ENCODE results near the gene FAM184B.

FAM184B gene

GRCh38 chr4:17778431-17778830, 3.0 kb downstream of the FAM184B start:
- no peak overlapping the region for H3K4me3 ChIP-seq (ENCODE audit: low read length in 2 of 2)
- peaks cover 6 to 8% of the 10 kb centered on the region in 2 donors for H3K4me1 ChIP-seq (ENCODE audit: control insufficient read depth in 2 of 2, insufficient read depth in 2 of 2, low read length in 2 of 2)
- no peaks in the 10 kb centered on the region for H3K9me3 ChIP-seq (ENCODE audit: control insufficient read depth in 2 of 2, low read length in 2 of 2)
- peaks cover 23 to 34% of the 10 kb centered on the region in 2 donors for H3K27me3 ChIP-seq (ENCODE audit: control insufficient read depth in 2 of 2, insufficient read depth in 2 of 2, low read length in 2 of 2)
- no peak overlapping the region for H3K27ac ChIP-seq (ENCODE audit: low read depth in 2 of 2, low read length in 2 of 2)
- H3K36me3 ChIP-seq (ENCODE audit: control insufficient read depth in 2 of 2, insufficient read depth in 2 of 2, low read length in 2 of 2) = no peaks in the 10 kb centered on the region
- no peak overlapping the region for H3K9ac ChIP-seq (ENCODE audit: low read depth in 1 of 2, low read length in 2 of 2)

- Histone ChIP-seq H3K36me3 (ENCODE audit: control insufficient read depth in 2 of 2, insufficient read depth in 2 of 2, low read length in 2 of 2) (no peaks in the 10 kb centered on the region), H3K9ac (ENCODE audit: low read depth in 1 of 2, low read length in 2 of 2) (no peak overlapping the region), H3K27me3 (ENCODE audit: control insufficient read depth in 2 of 2, insufficient read depth in 2 of 2, low read length in 2 of 2) (peaks cover 0 to 3% of the 10 kb centered on the region in 2 donors), H3K4me3 (ENCODE audit: low read length in 2 of 2) (no peak overlapping the region), H3K4me1 (ENCODE audit: control insufficient read depth in 2 of 2, insufficient read depth in 2 of 2, low read length in 2 of 2) (no peaks in the 10 kb centered on the region), H3K27ac (ENCODE audit: low read depth in 2 of 2, low read length in 2 of 2) (no peak overlapping the region), H3K9me3 (ENCODE audit: control insufficient read depth in 2 of 2, low read length in 2 of 2) (no peaks in the 10 kb centered on the region)
Observed at GRCh38 chr4:17773135-17773698, 8.2 kb downstream of the FAM184B start.

- H3K9ac ChIP-seq (ENCODE audit: low read depth in 1 of 2, low read length in 2 of 2) = no peak overlapping the region
- H3K27ac ChIP-seq (ENCODE audit: low read depth in 2 of 2, low read length in 2 of 2) = no peak overlapping the region
- no peaks in the 10 kb centered on the region for H3K27me3 ChIP-seq (ENCODE audit: control insufficient read depth in 2 of 2, insufficient read depth in 2 of 2, low read length in 2 of 2)
- H3K36me3 ChIP-seq (ENCODE audit: control insufficient read depth in 2 of 2, insufficient read depth in 2 of 2, low read length in 2 of 2) = no peaks in the 10 kb centered on the region
- no peaks in the 10 kb centered on the region for H3K9me3 ChIP-seq (ENCODE audit: control insufficient read depth in 2 of 2, low read length in 2 of 2)
- H3K4me1 ChIP-seq (ENCODE audit: control insufficient read depth in 2 of 2, insufficient read depth in 2 of 2, low read length in 2 of 2) = no peaks in the 10 kb centered on the region
- H3K4me3 ChIP-seq (ENCODE audit: low read length in 2 of 2) = no peak overlapping the region
Observed at GRCh38 chr4:17771284-17771908, 10.0 kb downstream of the FAM184B start.

GRCh38 chr4:17770845-17771244, 10.6 kb downstream of the FAM184B start:
- no peaks in the 10 kb centered on the region for H3K36me3 ChIP-seq (ENCODE audit: control insufficient read depth in 2 of 2, insufficient read depth in 2 of 2, low read length in 2 of 2)
- no peaks in the 10 kb centered on the region for H3K9me3 ChIP-seq (ENCODE audit: control insufficient read depth in 2 of 2, low read length in 2 of 2)
- no peak overlapping the region for H3K9ac ChIP-seq (ENCODE audit: low read depth in 1 of 2, low read length in 2 of 2)
- no peaks in the 10 kb centered on the region for H3K4me1 ChIP-seq (ENCODE audit: control insufficient read depth in 2 of 2, insufficient read depth in 2 of 2, low read length in 2 of 2)
- no peak overlapping the region for H3K4me3 ChIP-seq (ENCODE audit: low read length in 2 of 2)
- H3K27me3 ChIP-seq (ENCODE audit: control insufficient read depth in 2 of 2, insufficient read depth in 2 of 2, low read length in 2 of 2) = no peaks in the 10 kb centered on the region
- H3K27ac ChIP-seq (ENCODE audit: low read depth in 2 of 2, low read length in 2 of 2) = no peak overlapping the region

- no peaks in the 10 kb centered on the region for H3K27me3 ChIP-seq (ENCODE audit: control insufficient read depth in 2 of 2, insufficient read depth in 2 of 2, low read length in 2 of 2)
- no peak overlapping the region for H3K4me3 ChIP-seq (ENCODE audit: low read length in 2 of 2)
- H3K9ac ChIP-seq (ENCODE audit: low read depth in 1 of 2, low read length in 2 of 2) = no peak overlapping the region
- H3K4me1 ChIP-seq (ENCODE audit: control insufficient read depth in 2 of 2, insufficient read depth in 2 of 2, low read length in 2 of 2) = no peaks in the 10 kb centered on the region
- no peaks in the 10 kb centered on the region for H3K9me3 ChIP-seq (ENCODE audit: control insufficient read depth in 2 of 2, low read length in 2 of 2)
- H3K36me3 ChIP-seq (ENCODE audit: control insufficient read depth in 2 of 2, insufficient read depth in 2 of 2, low read length in 2 of 2) = no peaks in the 10 kb centered on the region
- no peak overlapping the region for H3K27ac ChIP-seq (ENCODE audit: low read depth in 2 of 2, low read length in 2 of 2)
Observed at GRCh38 chr4:17769406-17770174, 11.8 kb downstream of the FAM184B start.

- no peaks in the 10 kb centered on the region for H3K27me3 ChIP-seq (ENCODE audit: control insufficient read depth in 2 of 2, insufficient read depth in 2 of 2, low read length in 2 of 2)
- H3K4me1 ChIP-seq (ENCODE audit: control insufficient read depth in 2 of 2, insufficient read depth in 2 of 2, low read length in 2 of 2) = no peaks in the 10 kb centered on the region
- H3K4me3 ChIP-seq (ENCODE audit: low read length in 2 of 2) = no peak overlapping the region
- no peaks in the 10 kb centered on the region for H3K36me3 ChIP-seq (ENCODE audit: control insufficient read depth in 2 of 2, insufficient read depth in 2 of 2, low read length in 2 of 2)
- H3K9me3 ChIP-seq (ENCODE audit: control insufficient read depth in 2 of 2, low read length in 2 of 2) = no peaks in the 10 kb centered on the region
- no peak overlapping the region for H3K27ac ChIP-seq (ENCODE audit: low read depth in 2 of 2, low read length in 2 of 2)
- H3K9ac ChIP-seq (ENCODE audit: low read depth in 1 of 2, low read length in 2 of 2) = no peak overlapping the region
Observed at GRCh38 chr4:17766826-17767458, 14.5 kb downstream of the FAM184B start.

- Histone ChIP-seq H3K27me3 (ENCODE audit: control insufficient read depth in 2 of 2, insufficient read depth in 2 of 2, low read length in 2 of 2) (no peaks in the 10 kb centered on the region), H3K27ac (ENCODE audit: low read depth in 2 of 2, low read length in 2 of 2) (no peak overlapping the region), H3K4me3 (ENCODE audit: low read length in 2 of 2) (no peak overlapping the region), H3K9me3 (ENCODE audit: control insufficient read depth in 2 of 2, low read length in 2 of 2) (no peaks in the 10 kb centered on the region), H3K4me1 (ENCODE audit: control insufficient read depth in 2 of 2, insufficient read depth in 2 of 2, low read length in 2 of 2) (no peaks in the 10 kb centered on the region), H3K9ac (ENCODE audit: low read depth in 1 of 2, low read length in 2 of 2) (no peak overlapping the region), H3K36me3 (ENCODE audit: control insufficient read depth in 2 of 2, insufficient read depth in 2 of 2, low read length in 2 of 2) (no peaks in the 10 kb centered on the region)
Observed at GRCh38 chr4:17765514-17766286, 15.7 kb downstream of the FAM184B start.

GRCh38 chr4:17763931-17764330, 17.5 kb downstream of the FAM184B start:
- Histone ChIP-seq H3K27ac (ENCODE audit: low read depth in 2 of 2, low read length in 2 of 2) (no peak overlapping the region), H3K9me3 (ENCODE audit: control insufficient read depth in 2 of 2, low read length in 2 of 2) (no peaks in the 10 kb centered on the region), H3K4me3 (ENCODE audit: low read length in 2 of 2) (no peak overlapping the region), H3K4me1 (ENCODE audit: control insufficient read depth in 2 of 2, insufficient read depth in 2 of 2, low read length in 2 of 2) (no peaks in the 10 kb centered on the region), H3K9ac (ENCODE audit: low read depth in 1 of 2, low read length in 2 of 2) (no peak overlapping the region), H3K36me3 (ENCODE audit: control insufficient read depth in 2 of 2, insufficient read depth in 2 of 2, low read length in 2 of 2) (no peaks in the 10 kb centered on the region), H3K27me3 (ENCODE audit: control insufficient read depth in 2 of 2, insufficient read depth in 2 of 2, low read length in 2 of 2) (no peaks in the 10 kb centered on the region)

GRCh38 chr4:17763416-17763815, 18.0 kb downstream of the FAM184B start:
- no peaks in the 10 kb centered on the region for H3K9me3 ChIP-seq (ENCODE audit: control insufficient read depth in 2 of 2, low read length in 2 of 2)
- no peaks in the 10 kb centered on the region for H3K27me3 ChIP-seq (ENCODE audit: control insufficient read depth in 2 of 2, insufficient read depth in 2 of 2, low read length in 2 of 2)
- H3K27ac ChIP-seq (ENCODE audit: low read depth in 2 of 2, low read length in 2 of 2) = no peak overlapping the region
- H3K9ac ChIP-seq (ENCODE audit: low read depth in 1 of 2, low read length in 2 of 2) = no peak overlapping the region
- H3K36me3 ChIP-seq (ENCODE audit: control insufficient read depth in 2 of 2, insufficient read depth in 2 of 2, low read length in 2 of 2) = no peaks in the 10 kb centered on the region
- no peaks in the 10 kb centered on the region for H3K4me1 ChIP-seq (ENCODE audit: control insufficient read depth in 2 of 2, insufficient read depth in 2 of 2, low read length in 2 of 2)
- no peak overlapping the region for H3K4me3 ChIP-seq (ENCODE audit: low read length in 2 of 2)

Data from mucosa of rectum (tissue), 2 donors.